A204.1 (cell line): ENCODE measurements around the gene KRTAP10-8.
"Not testable (repeated sequence)": the region's sequence is repeated elsewhere in the genome, so short reads cannot be mapped to it uniquely, and the experiment has no call there.

Source experiments
- FAIRE-seq: peaks from 2 replicates; lab custom pipeline; 2012; peaks lifted over from hg19 to GRCh38; lab: Jason Lieb, UNC

Gene KRTAP10-8

DNA sequence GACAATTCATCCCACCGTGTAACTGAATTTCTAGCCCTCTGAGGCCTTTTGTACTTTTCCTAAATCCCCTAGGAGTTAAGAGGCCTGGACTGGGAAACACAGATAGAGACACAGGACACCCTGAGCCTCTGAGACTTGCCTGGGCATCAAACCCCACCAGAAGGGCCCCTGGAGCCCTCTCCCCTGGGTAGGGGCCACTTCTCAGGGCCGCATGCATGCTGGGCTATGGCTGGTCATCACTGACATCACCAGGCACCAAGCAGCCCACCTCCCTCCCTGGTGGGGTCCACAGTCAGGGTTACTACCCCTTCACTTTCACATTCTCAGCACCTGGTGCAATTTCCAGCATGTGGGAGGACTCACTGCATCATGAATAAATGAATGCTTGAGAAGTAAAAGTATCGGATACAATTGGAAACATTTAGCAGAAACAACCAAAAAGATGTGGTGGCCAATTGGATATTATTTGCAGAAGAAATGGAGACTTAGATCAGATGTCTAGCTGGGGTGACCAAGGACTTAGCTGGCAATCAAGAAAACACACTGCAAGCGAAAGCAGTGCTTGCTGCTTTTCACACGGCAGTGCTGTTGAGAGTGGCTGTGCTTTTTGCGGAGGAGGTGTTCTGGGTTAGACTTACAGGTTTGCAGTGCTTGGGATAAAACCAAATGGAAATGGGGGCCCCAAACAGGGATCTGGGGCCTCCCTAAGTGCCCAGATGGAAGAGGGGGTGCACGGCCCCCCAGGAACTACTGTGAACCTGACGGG lies 12.4 kb upstream of the KRTAP10-8 start:
- FAIRE-seq: no peak

DNA sequence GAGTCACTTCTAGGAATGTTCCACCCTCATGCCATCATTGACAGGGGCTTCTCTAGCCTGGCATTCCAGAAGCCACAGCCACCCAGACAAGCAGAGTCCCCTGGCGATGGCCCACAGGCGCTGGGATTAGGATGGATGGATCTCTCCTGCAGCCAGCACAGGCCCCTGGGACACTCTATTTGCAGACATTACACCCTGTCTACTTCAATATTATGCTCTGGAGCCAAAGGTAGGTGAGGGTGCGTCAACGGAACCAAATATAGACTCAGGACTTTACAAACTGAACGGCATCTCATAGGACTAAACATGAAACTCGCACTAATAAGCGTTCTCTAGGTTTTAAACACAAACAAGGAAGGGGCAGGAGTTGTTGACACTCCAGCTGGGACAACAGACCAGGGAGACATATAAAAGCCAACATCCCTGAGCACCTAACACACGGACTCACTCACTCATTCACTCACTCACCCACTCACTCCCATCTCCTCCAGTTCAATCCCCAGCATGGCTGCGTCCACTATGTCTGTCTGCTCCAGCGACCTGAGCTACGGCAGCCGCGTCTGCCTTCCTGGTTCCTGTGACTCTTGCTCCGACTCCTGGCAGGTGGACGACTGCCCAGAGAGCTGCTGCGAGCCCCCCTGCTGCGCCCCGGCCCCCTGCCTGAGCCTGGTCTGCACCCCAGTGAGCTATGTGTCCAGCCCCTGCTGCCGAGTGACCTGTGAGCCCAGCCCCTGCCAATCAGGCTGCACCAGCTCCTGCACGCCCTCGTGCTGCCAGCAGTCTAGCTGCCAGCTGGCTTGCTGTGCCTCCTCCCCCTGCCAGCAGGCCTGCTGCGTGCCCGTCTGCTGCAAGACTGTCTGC lies 11.5 kb upstream of the KRTAP10-8 start, which contains the start of gene KRTAP10-7:
Gene KRTAP10-7 (plus strand): TSS at position 480 of the 861 bp plus-strand sequence. CDS start 25 bp downstream, at position 505.
- FAIRE-seq: not testable (repeated sequence)

DNA sequence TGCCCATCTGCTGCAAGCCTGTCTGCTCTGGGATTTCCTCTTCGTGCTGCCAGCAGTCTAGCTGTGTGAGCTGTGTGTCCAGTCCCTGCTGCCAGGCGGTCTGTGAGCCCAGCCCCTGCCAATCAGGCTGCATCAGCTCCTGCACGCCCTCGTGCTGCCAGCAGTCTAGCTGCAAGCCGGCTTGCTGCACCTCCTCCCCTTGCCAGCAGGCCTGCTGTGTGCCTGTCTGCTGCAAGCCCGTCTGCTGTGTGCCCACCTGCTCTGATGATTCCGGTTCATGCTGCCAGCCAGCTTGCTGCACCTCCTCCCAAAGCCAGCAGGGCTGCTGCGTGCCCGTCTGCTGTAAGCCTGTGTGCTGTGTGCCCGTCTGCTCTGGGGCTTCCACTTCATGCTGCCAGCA lies 10.8 kb upstream of the KRTAP10-8 start:
- not testable (repeated sequence) for FAIRE-seq

DNA sequence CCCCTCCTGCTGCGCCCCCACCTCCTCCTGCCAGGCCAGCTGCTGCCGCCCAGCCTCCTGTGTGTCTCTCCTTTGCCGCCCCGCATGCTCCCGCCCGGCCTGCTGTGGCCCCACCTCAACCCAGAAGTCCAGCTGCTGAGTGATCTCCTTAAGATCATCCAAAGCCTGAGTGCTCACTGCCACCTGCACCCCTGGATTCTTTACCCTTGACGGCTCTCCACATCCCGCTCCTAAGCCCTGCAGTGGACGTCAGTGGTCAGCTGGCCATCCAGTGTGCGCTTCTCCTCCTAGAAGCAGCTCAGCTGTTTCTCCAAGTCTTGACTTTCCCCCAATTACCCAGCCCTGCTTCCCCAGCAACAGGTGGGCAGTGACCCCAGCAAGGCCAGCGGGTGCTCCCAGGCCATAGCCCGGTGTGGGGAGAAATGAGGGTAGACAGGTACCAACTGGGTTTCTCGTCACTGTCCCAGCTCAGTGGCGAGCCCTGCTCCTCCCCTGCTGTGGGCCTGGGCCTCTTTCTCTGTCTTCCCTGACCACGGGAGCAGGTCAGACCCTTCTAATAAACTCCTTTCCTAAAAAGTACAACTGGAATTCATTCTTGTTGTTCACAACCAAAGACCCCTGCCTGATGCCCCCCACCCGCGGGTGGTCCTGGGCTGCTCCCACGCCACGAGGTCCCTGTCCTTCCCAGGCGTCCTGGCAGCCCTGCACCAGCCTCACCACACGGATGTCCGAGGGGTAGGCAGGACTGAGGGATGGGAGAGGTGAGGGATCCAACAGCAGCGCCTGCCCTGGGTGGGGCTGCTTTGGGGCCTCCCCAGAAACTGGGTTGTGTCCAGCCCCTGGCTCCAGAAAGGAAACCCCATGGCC lies 10.1 kb upstream of the KRTAP10-8 start:
- no peak for FAIRE-seq

DNA sequence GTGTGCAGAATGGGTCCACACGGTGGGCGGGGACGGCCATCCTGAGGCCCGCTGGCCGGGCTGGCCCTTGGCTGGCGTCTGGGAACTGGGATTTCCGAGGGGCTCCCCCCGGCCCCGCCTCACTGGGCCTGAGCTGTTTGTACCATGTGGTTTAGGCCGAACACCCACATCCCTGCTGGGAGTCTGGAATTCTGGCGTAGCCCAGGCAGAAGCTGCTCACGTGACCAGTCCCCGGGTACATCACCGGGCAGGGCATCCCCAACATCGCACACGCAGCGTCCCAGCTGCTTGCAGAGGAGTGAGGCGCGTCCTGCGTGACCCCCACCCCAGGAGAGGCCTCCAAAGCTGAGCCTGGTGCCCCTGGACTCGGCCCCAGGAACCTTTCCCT lies 9.4 kb upstream of the KRTAP10-8 start:
- FAIRE-seq: no peak

DNA sequence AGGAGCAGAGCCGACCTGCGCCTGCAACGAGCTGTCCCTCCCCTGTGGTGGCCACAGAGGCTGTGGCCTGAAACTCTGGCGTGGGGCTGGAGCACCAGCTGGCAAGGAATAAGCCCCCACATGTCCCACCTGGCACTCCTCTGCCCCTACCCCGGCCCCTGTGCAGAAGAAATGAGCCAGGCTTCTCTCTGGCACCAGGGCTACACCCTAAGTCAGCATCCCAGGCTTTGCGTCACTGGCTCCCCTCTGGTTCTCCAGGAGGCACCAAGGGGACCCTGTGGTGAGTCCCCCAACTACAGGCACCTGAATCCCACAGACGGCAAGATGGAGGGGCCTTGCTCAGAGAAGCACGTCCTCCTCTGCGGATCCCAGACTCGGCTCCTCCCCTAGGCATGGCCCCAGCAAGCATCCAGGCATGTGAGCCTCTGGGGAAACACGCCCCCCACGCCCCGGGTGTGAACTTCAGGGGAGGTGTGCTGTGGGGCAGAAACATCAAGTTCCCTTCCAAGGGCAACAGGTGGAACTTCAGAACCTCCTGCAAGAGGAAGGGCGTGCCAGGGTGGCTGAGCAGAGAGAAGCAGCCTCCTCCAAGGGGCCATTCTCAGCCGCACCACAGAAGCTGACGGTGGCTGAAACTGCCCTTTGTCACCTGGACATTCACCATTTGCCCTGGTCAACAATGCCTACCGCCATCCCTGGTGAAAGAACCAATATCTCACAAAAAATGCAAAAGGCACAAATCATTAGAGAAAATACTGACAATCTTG lies 8.6 kb upstream of the KRTAP10-8 start:
- no peak for FAIRE-seq

DNA sequence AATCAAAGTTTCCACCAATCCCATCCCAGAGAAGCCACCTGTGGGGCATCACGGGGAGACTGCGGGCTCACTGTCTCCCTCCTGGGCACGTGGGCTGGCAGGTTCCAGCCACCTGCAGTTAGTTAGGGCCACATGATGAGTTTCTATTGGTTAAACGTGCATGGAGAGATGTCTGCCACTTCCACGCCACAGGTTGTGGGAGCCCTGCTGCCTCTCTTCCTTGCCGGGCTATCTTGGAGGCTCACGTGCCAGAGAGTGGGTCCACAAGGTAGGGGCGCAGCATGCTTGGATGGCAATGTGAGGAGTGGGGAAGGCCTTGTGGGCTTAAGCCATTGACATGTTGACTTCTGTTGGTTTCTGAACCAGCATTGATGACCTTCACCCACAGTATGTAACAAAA lies 8.0 kb upstream of the KRTAP10-8 start:
- FAIRE-seq: no peak

DNA sequence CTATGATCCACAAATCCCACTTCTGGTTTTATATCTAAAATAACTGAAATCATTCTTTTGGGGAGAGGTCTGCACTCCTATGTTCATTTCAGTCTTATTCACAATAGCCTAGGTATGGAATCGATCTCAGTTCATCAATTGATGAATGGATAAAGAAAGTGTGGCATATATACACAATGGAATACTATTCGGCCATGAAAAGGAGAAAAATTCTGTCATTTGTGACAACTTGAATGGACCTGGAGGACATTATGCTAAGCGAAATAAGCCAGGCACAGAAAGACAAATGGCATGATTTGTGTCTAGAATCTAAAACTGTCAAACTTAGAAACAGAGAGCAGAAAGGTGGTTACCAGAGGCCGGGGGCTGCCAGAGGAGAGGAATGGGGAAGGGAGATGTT lies 5.4 kb upstream of the KRTAP10-8 start:
- no peak for FAIRE-seq

DNA sequence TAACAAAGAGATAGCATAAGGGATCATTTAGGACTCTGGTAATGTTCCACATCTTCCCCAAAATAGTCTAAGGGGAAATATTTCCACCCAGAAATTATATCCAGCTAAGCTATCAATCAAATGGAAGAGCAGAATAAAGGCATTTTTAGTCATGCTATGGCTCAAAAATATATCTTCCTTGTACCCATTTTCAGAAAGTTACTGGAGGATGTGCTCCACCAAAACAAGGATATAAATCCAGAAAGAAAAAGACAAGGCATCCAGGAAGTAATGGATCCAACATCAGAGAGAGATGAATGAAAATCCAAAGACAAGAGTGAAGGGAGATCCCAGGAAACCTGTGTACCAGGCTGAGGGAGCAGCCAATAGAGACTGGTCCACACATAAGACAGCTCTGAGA lies 2.7 kb upstream of the KRTAP10-8 start:
- no peak for FAIRE-seq

DNA sequence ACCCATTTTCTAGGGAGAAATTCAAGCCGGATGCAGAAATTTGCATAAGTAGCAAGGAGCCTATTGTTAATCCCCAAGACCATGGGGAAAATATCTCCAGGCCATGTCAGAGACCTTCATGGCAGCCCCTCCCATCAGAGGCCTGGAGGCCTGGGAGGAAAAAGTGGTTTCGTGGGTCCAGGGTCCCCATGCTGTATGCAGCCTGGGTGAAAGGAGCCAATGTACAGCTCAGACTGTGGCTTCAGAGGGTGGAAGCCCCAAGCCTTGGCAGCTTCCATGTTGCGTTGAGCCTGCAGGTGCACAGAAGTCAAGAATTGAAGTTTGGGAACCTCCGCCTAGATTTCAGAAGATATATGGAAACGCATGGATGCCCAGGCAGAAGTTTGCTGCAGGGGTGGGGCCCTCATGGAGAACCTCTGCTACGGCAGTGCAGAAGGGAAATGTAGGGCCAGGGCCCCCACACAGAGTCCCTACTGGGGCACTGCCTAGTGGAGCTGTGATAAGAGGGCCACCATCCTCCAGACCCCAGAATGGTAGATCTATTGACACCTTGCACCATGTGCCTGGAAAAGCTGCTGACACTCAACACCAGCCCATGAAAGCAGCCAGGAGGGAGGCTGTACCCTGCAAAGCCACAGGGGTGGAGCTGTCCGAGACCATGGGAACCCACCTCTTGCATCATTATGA lies 1.6 kb upstream of the KRTAP10-8 start:
- not testable (repeated sequence) for FAIRE-seq

DNA sequence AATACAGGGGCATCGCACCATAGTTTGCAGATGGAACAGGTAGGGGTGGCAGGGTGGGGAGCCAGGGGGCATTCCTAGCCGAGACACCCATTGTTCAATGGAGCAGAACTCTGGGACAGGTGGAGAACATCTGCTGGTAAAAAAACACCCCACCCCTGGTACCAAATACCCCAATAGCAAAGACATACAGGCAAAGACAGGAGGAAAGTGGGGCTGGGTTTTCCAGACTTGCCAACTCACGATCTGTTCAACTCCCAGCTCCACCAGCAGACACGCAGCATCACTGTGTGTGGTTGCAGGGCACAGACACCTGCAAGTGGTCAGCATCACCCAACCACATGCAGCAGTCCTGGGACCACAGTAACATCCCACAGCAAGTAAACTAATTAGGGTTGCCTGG lies 328 bp upstream of the KRTAP10-8 start:
- no peak for FAIRE-seq

DNA sequence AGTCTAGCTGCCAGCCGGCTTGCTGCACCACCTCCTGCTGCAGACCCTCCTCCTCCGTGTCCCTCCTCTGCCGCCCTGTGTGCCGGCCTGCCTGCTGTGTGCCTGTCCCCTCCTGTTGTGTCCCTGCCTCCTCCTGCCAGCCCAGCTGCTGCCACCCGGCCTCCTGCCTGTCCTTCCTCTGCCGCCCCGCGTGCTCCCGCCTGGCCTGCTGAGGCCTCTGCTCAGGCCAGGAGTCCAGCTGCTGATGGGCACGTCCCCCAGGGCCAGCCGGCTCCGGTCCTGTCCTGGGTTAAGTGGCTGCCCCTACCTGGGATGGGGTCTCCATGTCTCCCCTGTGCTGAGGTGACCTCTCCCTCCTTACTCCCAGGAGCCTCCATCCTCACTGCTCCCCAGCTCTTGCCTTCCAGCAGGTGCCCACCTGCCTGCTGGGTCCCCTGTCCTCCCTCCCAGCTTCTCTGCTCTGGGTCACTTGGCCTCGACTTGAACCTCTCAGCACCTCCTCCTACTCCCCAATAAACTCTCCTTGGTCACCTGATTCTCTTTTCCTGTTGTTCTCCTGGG lies 870 bp downstream of the KRTAP10-8 start:
- FAIRE-seq: no peak

DNA sequence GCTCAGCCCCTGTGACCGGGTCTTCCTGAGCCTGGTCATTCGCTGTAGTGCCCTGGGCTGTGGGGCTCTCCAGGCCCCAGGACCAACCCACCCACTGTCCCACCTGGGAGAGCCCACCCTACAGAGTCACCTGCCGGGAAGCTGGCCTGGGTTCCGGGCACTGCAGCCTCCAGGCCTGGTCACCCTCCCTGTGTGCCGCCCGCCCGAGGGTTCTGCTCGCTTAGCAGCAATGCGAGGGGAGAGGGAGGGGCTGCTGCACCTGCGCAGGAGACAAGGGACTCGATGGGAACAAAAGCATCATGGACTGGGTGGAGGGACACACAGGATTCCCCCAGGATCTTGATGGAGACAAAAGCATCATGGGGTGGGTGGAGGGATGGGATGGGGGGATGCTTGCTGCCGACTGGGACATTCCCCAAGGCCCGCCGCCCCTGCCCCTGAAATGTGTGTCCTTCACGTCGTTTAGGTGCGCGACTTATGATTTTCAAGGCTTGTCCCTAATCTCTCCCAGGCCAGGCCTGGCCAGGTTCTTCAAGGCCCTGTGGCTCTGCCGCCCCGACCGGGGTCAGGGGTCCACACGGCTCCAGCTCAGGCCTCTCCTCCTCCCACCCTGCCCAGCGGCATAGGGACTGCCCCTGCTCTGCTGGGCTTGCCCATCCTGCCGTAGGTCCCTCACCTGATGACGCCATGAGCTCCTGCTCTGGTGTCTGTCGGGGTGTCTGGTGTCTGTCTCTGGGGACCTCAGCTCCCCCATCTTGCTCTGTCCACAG lies 1.7 kb downstream of the KRTAP10-8 start:
- no peak for FAIRE-seq

DNA sequence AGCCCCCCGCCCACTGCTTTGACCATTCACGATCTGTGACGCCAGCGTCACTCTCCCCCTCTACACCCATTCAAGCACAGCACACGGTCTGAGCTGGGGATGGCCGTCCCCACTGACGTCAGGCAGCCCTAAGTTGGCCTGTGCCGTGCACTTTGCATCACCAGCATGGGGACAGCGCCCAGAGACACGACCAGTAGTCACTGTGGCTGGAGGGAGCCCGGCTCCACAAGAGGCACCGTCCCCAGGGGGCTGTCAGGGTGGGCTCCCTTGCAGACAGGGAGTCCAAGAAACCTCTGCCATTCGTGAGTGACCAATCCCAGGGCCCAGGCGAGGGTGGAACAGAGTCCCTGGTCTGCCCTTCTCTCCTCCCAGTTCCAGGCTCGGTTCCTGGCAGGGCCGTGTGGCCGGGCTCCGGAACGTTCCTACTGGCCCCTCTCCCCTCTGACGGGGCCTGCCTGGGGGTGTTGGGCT lies 2.3 kb downstream of the KRTAP10-8 start:
- FAIRE-seq: no peak

DNA sequence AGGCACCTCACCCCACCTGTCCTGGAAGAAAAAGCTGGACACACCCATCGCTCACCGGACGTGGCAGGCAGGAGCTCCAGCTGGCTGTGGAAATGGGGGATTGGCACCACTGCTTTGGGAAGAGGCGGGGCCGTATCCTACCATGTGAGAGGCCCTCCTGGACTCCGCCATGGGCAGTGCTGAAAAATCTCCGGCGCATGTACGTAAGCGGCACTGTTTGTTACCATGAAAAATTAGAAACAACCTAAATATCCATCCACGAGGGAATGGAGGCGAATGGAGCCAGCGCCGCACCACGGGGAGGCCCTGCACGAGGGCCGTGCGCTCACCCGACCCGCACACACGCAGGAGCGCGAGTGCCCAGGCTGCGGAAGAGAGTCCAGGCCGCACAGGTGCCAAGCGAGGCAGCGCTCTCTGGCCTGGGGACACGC lies 3.1 kb downstream of the KRTAP10-8 start:
- FAIRE-seq: no peak

DNA sequence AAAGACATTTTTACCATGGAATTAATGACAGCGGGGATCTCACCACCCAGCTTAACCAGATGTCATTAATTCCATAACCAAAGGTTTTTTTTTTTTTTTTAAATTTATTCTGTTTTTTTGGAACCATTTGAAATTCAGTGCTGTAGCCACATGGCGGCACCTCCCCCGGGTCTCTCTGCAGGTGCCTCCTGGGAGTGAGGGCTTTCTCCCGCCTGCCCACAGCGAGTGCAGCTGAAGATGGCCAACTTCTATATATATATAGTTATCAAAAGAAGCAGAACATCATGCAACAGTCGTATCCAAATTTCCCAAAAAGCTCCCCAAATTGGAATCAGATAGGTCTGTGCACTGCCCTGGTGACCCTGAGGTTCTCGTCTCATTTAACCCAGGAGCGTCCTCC lies 3.6 kb downstream of the KRTAP10-8 start:
- no peak for FAIRE-seq

DNA sequence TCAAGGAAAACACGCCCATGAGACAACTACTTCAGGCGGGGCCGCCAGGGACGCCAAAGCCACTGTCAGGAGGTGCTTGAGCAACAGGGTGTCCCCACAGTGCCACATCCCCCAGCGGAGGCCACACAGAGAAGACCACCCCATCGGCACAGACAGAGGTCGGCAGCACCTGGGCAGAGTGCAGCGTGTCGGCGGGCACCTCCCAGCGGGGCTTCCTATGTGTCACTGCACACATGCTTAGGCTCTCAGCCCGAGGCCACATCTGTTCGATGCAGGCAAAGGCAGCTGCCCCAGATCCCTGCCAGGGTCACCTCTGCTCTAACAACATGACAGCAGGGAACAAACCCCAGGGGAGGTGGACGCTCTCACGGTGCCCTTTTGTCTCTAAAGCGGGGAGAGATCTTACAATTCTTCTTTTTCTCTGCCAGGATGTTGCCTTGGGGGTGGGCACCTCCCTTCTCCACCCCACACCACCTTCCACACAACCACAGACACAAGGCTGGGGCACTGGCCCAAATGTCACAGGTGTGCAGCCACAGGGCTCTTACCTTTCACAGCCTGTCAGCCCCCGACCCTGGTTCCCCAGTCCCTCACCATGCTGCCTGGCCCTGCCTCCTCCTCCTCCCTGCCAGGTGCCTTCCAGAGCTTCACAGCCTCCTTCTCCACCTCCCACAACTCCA lies 4.2 kb downstream of the KRTAP10-8 start:
- FAIRE-seq: no peak

DNA sequence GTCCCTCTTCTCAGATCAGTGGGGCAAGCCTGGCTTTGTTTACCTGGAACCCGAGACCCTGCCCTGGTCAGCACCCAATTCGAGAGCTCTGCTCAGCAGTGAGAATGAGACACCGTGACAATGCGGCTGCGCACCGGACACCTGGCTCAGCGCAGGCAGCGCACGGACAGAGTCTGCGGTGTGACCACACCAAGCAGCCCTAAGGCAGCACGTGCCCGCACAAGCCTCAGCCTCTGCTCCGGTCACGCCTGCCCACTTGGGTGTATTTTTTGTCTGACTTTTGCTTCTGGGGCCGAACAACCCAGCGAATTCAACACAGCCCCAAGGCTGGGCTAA lies 4.7 kb downstream of the KRTAP10-8 start:
- no peak for FAIRE-seq

DNA sequence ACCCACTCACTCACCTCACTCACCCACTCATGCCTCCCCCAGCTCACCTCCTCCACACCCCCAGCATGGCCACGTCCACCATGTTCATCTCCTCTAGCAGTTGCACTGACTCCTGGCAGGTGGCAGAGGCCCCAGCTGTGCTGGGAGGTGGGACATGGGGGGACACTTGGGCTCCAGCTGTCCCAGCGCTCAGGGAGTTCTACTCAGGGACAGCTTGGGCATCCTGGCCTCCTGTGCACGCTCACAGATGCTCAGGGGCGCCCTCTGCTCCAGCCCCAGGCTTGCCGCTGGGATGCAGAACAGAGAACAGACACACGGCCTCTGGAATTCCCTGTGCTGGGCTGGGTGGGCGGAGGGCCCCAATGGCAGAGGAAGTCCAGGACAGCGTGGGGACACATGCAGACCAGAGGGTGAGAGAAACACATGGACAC lies 5.2 kb downstream of the KRTAP10-8 start:
- FAIRE-seq: no peak
